Gastroesophageal sphincter (tissue), 4 donors: ENCODE measurements around the gene AGAP3. TPM values are rescaled to one million over a fixed set of nuclear protein-coding genes. Genes with fewer than 3 reads are reported as not detected.

ENCODE experiments used
- ATAC-seq: fragments of 150-250 bp; one replicate; pipeline ENCODE4 v1.9.1; 2016; ENCODE audit warnings: mild to moderate bottlenecking, moderate library complexity
- H3K27ac ChIP-seq, 4 donors: fragments of 200-600 bp; sonication (generic) in 3 of 4; 1 replicate in 3 of 4; 2 replicates in 1 of 4; pipeline ENCODE4 v1.5.1; 2016 to 2019
- H3K27me3 ChIP-seq: fragments of 200-600 bp; sonication (generic); one replicate; pipeline ENCODE4 v1.5.1; 2019
- H3K36me3 ChIP-seq, 2 donors: fragments of 200-600 bp; sonication (generic); one replicate each; pipeline ENCODE4 v1.5.1; 2019; ENCODE audit warnings: control low read depth in 1 of 2
- H3K4me1 ChIP-seq, 3 donors: fragments of 200-600 bp; sonication (generic); 1 replicate in 2 of 3; 2 replicates in 1 of 3; pipeline ENCODE4 v1.5.1; 2016 to 2019; ENCODE audit warnings: control low read depth in 2 of 3
- H3K4me3 ChIP-seq, 2 donors: fragments of 200-600 bp; sonication (generic); one replicate each; pipeline ENCODE4 v1.5.1; 2019; ENCODE audit warnings: mild to moderate bottlenecking in 1 of 2, moderate library complexity in 1 of 2
- H3K9me3 ChIP-seq, 3 donors: fragments of 200-600 bp; sonication (generic); one replicate each; pipeline ENCODE4 v1.5.1; 2017 to 2019; ENCODE audit warnings: control low read depth in 2 of 3
- EP300 ChIP-seq: sonication (generic); formaldehyde crosslinking; IDR thresholded peaks from one replicate; pipeline ENCODE4 v1.6.1; 2017; ENCODE audit warnings: antibody characterized with exemption, mild to moderate bottlenecking
- POLR2A ChIP-seq, 2 donors: fragments of 450-650 bp; IDR thresholded peaks; one replicate each; pipeline ENCODE4 v1.6.1; 2017; ENCODE audit warnings: antibody characterized with exemption in 2 of 2, mild to moderate bottlenecking in 2 of 2, moderate library complexity in 1 of 2
- POLR2AphosphoS5 ChIP-seq: sonication (generic); formaldehyde crosslinking; IDR thresholded peaks from one replicate; pipeline ENCODE4 v1.6.1; 2017; ENCODE audit warnings: antibody characterized with exemption
- WGBS, 2 donors: methylation state at CpG; one replicate each; pipeline ENCODE4 v1.1.5; 2018; ENCODE audit warnings: low coverage in 1 of 2; 5-methylcytosine and 5-hydroxymethylcytosine counted together
- total RNA-seq, 4 donors: library from RNA; depleted of rRNA; stranded (reverse); fragments of >200 nt; gene quantifications; one replicate each; pipeline ENCODE4 v1.1.0, GENCODE V29; 2016
- TF ChIP-seq, protein P1 (sequence below), 4 experiments: fragments of 200-600 bp in 2 of 4; fragments of 450-650 bp in 2 of 4; sonication (generic) in 1 of 4; IDR thresholded peaks; one replicate each; pipeline ENCODE4 v1.5.1; 2017 to 2019; ENCODE audit warnings: antibody characterized with exemption in 4 of 4, mild to moderate bottlenecking in 2 of 4, moderate library complexity in 2 of 4

AGAP3 gene
- total RNA-seq, 4 donors from 2014 or later: 36.3 to 68.2 (median 55.7) TPM

DNA sequence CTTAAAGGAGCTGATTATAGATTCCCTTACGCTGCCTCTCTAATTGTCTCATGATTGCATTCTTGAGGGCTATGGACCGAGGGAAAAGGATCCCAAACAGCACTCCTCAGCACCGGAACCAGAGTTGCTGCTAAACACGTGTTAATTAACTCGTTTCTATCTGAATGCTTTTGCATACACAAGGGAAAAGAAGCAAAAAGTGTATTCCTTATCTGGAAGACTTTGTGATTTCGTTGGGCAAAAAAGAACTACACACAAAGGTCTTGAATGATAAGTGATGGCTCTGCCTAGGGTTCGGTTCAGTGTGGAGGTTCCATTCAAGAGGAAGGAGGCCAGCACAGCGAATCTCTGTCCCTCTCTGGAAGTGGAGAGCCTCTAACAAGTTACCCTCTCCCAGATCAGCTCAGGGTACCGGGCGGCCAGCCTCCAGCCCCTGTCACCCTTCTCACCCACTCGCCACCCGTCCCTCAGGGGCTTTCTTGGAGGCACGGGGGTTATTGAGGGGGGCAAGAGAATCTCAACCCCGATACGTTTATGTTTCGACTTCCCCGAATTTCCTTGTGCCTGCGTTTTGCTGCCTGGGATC is 27.4 kb upstream of the AGAP3 start:
- TF ChIP-seq EP300: no peak
- TF ChIP-seq, protein P1, sequence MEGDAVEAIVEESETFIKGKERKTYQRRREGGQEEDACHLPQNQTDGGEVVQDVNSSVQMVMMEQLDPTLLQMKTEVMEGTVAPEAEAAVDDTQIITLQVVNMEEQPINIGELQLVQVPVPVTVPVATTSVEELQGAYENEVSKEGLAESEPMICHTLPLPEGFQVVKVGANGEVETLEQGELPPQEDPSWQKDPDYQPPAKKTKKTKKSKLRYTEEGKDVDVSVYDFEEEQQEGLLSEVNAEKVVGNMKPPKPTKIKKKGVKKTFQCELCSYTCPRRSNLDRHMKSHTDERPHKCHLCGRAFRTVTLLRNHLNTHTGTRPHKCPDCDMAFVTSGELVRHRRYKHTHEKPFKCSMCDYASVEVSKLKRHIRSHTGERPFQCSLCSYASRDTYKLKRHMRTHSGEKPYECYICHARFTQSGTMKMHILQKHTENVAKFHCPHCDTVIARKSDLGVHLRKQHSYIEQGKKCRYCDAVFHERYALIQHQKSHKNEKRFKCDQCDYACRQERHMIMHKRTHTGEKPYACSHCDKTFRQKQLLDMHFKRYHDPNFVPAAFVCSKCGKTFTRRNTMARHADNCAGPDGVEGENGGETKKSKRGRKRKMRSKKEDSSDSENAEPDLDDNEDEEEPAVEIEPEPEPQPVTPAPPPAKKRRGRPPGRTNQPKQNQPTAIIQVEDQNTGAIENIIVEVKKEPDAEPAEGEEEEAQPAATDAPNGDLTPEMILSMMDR (IDR thresholded peaks at IDR 0.05): no peak
- TF ChIP-seq POLR2AphosphoS5: no peak
- no peak for TF ChIP-seq POLR2A (IDR thresholded peaks at IDR 0.05)
- Histone ChIP-seq H3K4me3 (peak overlapping the region; percentile 89 to 91), H3K27me3 (no peaks in the 10 kb centered on the region), H3K9me3 (no peaks in the 10 kb centered on the region), H3K36me3 (peaks cover 0 to 18% of the 10 kb centered on the region in 2 donors), H3K27ac (peak overlapping the region; percentile 77 to 99 (median 90)), H3K4me1 (peaks cover 6 to 63% (median 40%) of the 10 kb centered on the region in 3 donors)
- WGBS, 2 donors: 4 to 8% methylated on average over 6 to 13 of the region's 18 CpGs
- ATAC-seq: no peak

DNA sequence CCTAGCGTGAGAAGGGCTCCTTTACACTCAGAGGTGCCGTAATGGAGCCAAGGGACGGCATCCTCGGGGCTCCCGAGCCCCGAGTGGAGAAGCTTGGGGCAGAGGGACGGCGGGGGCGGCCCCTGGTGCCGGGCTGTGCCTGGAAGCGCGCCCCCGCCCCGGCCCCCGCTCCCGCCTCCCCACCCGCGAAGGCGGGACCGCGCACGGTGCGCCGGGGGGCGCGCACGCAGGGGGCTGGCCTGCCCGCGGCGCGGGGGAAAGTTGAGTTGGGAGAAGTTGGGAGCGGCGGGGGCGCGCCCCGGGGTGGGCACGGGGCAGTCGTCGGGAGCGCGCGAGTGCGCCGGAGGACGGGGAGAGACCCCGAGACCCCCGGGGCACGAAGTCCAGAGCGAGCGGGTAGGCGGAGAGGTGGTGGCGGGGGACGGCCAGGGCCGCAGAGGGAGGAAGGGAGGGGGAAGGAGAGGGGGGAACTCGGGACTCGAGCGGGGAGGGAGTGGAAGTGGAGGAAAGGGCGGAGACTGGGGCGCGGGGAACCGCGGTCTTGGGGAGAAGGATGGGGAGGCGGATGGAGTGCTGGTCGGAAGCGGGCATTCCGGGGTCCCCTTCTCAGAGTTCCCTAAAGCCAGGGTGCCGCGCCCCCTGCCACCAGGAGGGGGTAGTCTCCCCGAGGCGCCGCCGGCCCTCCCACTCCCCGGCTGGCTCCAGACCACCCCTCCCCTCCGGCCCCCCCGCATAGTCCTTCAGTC is 26.7 kb upstream of the AGAP3 start, which contains the start of gene SLC4A2:
TSS of gene SLC4A2 (plus strand) at position 223 of the 746 bp plus-strand sequence. CDS start 2,399 bp downstream, outside the sequence.
- H3K27ac ChIP-seq: peak within 1 kb of the TSS; percentile 77 to 99 (median 90)
- peak within 1 kb of the TSS; percentile 89 to 91 for H3K4me3 ChIP-seq
- ATAC-seq: peak; percentile 46
- no peaks in the 10 kb centered on the region for H3K9me3 ChIP-seq
- peaks cover 6 to 66% (median 40%) of the 10 kb centered on the region in 3 donors for H3K4me1 ChIP-seq
- H3K36me3 ChIP-seq: peaks cover 0 to 18% of the 10 kb centered on the region in 2 donors
- 0 to 2% methylated on average over 10 to 13 of the region's 75 CpGs for WGBS, 2 donors
- TF ChIP-seq POLR2AphosphoS5: no peak
- TF ChIP-seq POLR2A (IDR thresholded peaks at IDR 0.05): peak; percentile 36 to 38
- TF ChIP-seq, protein P1 (IDR thresholded peaks at IDR 0.05): peak in 3 of 4 experiments; percentile 25 to 71 (median 32)
- no peak for TF ChIP-seq EP300
- no peaks in the 10 kb centered on the region for H3K27me3 ChIP-seq

DNA sequence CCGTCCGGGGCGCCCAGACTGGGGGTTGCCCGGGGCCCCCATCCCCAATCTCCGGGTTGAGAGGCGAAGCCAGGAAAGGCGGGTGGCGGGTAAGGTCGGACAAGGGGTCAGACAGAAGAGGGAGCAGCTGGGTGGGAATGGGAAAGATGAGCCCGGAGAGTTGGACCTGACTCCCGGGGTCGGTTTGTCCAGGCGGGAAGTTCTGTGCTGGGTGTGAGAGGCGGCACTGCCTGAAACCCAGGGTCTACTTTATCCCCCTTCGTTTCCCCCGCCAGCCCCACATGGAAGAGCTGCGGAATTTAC is 26.2 kb upstream of the AGAP3 start:
- H3K27ac ChIP-seq: peak overlapping the region; percentile 77 to 99 (median 90)

DNA sequence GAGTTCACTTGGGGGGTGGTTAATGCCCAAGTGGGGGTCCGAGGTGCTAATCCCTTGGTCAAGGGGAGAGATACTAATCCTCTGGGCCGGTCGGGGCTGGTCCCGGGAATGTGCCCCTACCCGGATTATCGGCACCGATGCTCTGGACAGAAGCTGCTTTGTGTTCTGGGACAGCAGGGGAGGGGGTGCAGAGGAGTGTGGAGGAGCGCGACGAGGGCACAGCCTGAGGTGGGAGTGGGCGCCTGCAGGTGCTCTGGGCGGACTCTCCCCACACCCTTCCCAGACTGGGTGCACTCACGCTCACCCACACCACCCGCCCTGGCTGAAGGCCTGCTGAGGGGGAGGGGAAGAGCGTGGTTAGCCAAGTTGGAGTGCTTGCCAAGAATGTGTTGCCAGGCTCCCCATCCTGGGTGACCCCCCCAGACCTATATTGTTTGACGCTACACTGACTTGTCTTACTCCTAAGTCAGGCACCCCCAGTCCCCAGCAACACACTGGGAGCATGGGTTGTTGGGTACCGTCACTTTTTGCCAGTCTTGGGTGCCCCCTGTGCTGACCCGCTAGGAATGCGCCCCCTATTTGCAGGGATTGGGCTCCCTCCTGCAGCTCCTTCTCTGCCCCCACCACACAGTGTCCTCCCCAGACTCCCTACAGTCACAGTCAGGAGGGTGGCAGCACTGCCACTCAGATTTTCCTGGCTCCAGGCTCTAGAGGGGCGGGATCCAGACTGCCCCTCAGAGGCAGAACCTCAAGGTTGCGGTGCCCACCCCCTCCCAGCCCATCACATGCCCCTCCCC is 25.7 kb upstream of the AGAP3 start:
- peaks cover 6 to 66% (median 40%) of the 10 kb centered on the region in 3 donors for H3K4me1 ChIP-seq
- WGBS, 2 donors: 0 to 17% methylated on average over 1 to 2 of the region's 21 CpGs

More for the DNA sequence above, 26.2 kb upstream of the AGAP3 start:
- Histone ChIP-seq H3K4me1 (peaks cover 6 to 66% (median 40%) of the 10 kb centered on the region in 3 donors), H3K9me3 (no peaks in the 10 kb centered on the region), H3K4me3 (peak overlapping the region; percentile 89 to 91), H3K27me3 (no peaks in the 10 kb centered on the region), H3K36me3 (peaks cover 0 to 21% of the 10 kb centered on the region in 2 donors)
- ATAC-seq: no peak
- TF ChIP-seq EP300 (no peak), POLR2AphosphoS5 (no peak), POLR2A (IDR thresholded peaks at IDR 0.05) (no peak)
- TF ChIP-seq, protein P1 (IDR thresholded peaks at IDR 0.05): no peak
- WGBS, 2 donors: 0 to 4% methylated on average over 5 to 6 of the region's 17 CpGs

More for the DNA sequence above, 25.7 kb upstream of the AGAP3 start:
- peak overlapping the region in 3 of 4 donors; percentile 86 to 99 (median 95) for H3K27ac ChIP-seq
- no peaks in the 10 kb centered on the region for H3K27me3 ChIP-seq
- no peak for ATAC-seq
- H3K4me3 ChIP-seq: peak overlapping the region; percentile 89 to 91
- peaks cover 0 to 27% of the 10 kb centered on the region in 2 donors for H3K36me3 ChIP-seq
- no peaks in the 10 kb centered on the region for H3K9me3 ChIP-seq
- peak; percentile 21 for TF ChIP-seq POLR2AphosphoS5
- TF ChIP-seq, protein P1 (IDR thresholded peaks at IDR 0.05): no peak
